Activated T-cell treated with anti-CD3 and anti-CD28 coated beads, Interleukin-2, amount 50 U/mL, for 24 hours (primary cell): ENCODE measurements around the gene CACNA2D3.

Source experiments
- DNase-seq: peaks from one replicate; pipeline ENCODE4 v3.0.0-alpha.2; 2020
- H3K27ac Mint-ChIP-seq: 2 replicates; pipeline ENCODE4 v1.8.0; 2020; ENCODE audit warnings: mild to moderate bottlenecking, mixed read lengths
- H3K27me3 Mint-ChIP-seq: 2 replicates; pipeline ENCODE4 v1.8.0; 2020; ENCODE audit warnings: mixed read lengths
- H3K36me3 Mint-ChIP-seq: 2 replicates; pipeline ENCODE4 v1.8.0; 2020; ENCODE audit warnings: low read depth, mixed read lengths
- H3K4me1 Mint-ChIP-seq: 2 replicates; pipeline ENCODE4 v1.8.0; 2020; ENCODE audit warnings: low read depth, mixed read lengths
- H3K4me3 Mint-ChIP-seq: 2 replicates; pipeline ENCODE4 v1.8.0; 2020; ENCODE audit warnings: mild to moderate bottlenecking, moderate library complexity, mixed read lengths
- H3K9me3 Mint-ChIP-seq: 2 replicates; pipeline ENCODE4 v1.8.0; 2020; ENCODE audit warnings: mixed read lengths

The CACNA2D3 gene

GRCh38 chr3:54321520-54321919 lies 199.2 kb downstream of the CACNA2D3 start:
- H3K27me3 Mint-ChIP-seq, result no peaks in the 10 kb centered on the region
- DNase-seq, result no peak
- H3K36me3 Mint-ChIP-seq, result no peaks in the 10 kb centered on the region
- H3K4me1 Mint-ChIP-seq, result no peaks in the 10 kb centered on the region
- no peaks in the 10 kb centered on the region for H3K9me3 Mint-ChIP-seq
- no peak overlapping the region for H3K4me3 Mint-ChIP-seq
- H3K27ac Mint-ChIP-seq, result no peak overlapping the region

DNA sequence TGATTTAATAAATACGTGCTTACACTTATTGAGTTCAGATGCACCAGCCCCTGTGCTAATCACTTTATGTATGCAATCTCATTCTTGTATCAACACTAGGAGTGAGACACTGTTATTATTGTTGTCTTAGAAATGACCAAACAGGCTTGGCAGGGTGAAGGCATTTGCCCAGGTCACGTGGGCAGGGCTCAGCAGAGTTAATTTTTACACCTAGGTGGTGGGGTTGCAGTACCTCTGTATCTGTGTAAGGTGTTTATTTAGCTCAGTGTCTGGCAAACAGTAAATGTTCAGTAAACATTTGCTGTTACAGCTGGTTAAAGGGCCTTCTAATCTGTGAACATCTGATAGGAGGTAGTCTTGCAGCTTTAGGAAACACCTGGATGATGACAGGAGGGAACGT lies 200.0 kb downstream of the CACNA2D3 start:
- H3K27me3 Mint-ChIP-seq, result no peaks in the 10 kb centered on the region
- no peaks in the 10 kb centered on the region for H3K4me1 Mint-ChIP-seq
- DNase-seq, result no peak
- H3K36me3 Mint-ChIP-seq, result no peaks in the 10 kb centered on the region
- no peaks in the 10 kb centered on the region for H3K9me3 Mint-ChIP-seq
- no peak overlapping the region for H3K4me3 Mint-ChIP-seq
- no peak overlapping the region for H3K27ac Mint-ChIP-seq

DNA sequence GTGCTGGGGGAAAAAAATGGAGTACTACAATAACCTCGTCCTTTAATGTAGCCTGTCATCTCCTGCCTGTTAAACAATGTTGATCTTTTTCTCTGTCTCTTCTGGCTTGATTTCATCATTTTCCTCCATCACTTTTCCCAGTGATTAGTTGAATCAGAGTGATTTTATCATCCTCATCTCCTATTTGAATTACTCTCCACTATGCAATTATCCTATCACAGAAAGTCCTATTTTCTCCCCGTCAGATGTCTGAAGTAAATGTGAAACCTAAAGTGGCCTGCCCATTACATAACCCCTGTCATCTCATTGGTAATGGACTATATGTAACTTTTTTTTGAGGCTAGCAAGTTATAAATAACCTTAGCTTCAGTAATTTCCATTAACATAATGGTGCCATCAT lies 201.8 kb downstream of the CACNA2D3 start:
- Mint-ChIP-seq H3K4me1 (no peaks in the 10 kb centered on the region), H3K27ac (no peak overlapping the region), H3K27me3 (no peaks in the 10 kb centered on the region), H3K36me3 (no peaks in the 10 kb centered on the region), H3K4me3 (no peak overlapping the region), H3K9me3 (no peaks in the 10 kb centered on the region)
- DNase-seq, result no peak

DNA sequence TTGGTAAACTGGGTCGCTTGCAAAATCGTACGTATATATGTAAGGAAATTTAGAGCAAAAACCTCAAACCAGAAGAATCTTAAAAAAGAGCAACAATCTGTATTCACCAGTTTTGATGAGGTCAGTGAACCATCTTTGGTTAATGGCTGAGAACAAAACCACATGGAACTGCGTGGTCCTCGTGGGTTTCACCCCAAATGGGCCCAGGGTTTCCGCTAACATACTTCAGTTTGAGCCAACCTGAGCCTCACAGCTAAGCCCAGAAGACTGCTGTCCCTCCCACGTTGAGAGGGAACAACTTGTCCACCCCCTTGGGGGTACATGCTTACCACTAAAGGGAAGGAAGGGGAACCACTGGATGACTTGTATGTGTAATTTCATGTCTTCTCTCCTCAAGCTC lies 204.6 kb downstream of the CACNA2D3 start:
- no peaks in the 10 kb centered on the region for H3K9me3 Mint-ChIP-seq
- no peaks in the 10 kb centered on the region for H3K4me1 Mint-ChIP-seq
- H3K4me3 Mint-ChIP-seq, result no peak overlapping the region
- no peak overlapping the region for H3K27ac Mint-ChIP-seq
- no peaks in the 10 kb centered on the region for H3K36me3 Mint-ChIP-seq
- peaks cover 3% of the 10 kb centered on the region for H3K27me3 Mint-ChIP-seq
- DNase-seq, result no peak

DNA sequence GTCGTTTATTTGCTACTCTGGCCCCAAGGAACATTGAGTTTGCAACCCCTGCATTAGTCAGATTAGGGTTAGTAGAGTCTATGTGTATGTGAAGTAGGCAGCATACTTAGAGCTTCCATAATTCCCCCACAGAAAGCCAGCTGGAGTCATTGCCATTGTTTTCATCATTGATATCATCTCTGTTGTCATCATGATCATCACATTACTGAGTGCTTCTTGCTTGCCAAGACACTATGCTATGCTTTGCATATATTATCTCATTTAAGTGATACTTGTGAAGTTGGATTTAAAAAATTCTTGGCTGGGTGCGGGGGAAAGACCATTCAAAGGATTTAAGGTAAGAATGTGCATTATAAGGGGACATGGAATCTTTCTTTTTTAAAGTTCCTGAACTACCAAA lies 209.0 kb downstream of the CACNA2D3 start:
- no peak overlapping the region for H3K27ac Mint-ChIP-seq
- DNase-seq, result no peak
- no peak overlapping the region for H3K4me3 Mint-ChIP-seq
- H3K27me3 Mint-ChIP-seq, result peaks cover 5% of the 10 kb centered on the region
- H3K36me3 Mint-ChIP-seq, result no peaks in the 10 kb centered on the region
- no peaks in the 10 kb centered on the region for H3K9me3 Mint-ChIP-seq
- H3K4me1 Mint-ChIP-seq, result no peaks in the 10 kb centered on the region

DNA sequence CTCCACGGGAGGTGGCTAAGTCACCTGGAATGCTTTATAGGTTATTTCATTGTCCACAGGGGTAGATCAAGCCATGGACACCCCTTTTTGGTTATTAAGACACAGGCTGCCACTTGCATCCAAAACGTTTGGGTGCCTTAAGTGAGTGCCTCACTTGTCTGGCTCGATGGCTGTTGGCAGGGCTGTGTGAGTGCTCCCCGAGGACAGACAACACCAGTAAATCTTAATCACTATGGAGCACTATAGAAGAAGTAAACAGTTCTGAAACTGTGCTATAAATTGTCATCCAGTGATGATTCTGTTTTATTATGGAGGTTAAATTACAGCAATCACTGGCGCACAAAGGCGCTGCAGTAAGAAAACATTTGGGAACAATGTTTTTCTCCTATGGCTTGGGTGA lies 215.5 kb downstream of the CACNA2D3 start:
- Mint-ChIP-seq H3K4me1 (no peaks in the 10 kb centered on the region), H3K27ac (no peak overlapping the region), H3K27me3 (peaks cover 3% of the 10 kb centered on the region), H3K9me3 (no peaks in the 10 kb centered on the region), H3K36me3 (no peaks in the 10 kb centered on the region), H3K4me3 (no peak overlapping the region)
- no peak for DNase-seq

- no peak for DNase-seq
- Mint-ChIP-seq H3K4me1 (no peaks in the 10 kb centered on the region), H3K9me3 (no peaks in the 10 kb centered on the region), H3K4me3 (no peak overlapping the region), H3K27me3 (no peaks in the 10 kb centered on the region), H3K27ac (no peak overlapping the region), H3K36me3 (no peaks in the 10 kb centered on the region)
These were observed 217.3 kb downstream of the CACNA2D3 start for GRCh38 chr3:54339608-54340007.

DNA sequence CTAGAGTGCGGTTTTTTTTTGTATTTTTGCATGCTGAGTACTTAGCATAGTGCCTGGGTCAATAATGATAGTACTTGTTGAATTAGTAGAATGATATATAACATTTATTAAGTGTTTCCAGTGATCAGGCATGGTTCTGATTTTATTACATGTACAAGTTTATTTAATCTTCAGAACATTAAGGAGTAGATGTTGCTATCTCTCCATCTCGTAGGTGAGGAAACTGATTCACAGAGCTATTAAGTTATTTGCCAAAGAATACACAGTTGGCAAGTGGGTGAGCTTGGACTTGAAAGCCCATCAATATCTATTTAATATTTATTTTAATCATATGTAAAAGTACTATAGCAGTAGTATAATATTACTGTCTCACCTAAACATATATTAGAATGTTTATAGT lies 219.5 kb downstream of the CACNA2D3 start:
- H3K4me1 Mint-ChIP-seq, result no peaks in the 10 kb centered on the region
- H3K27me3 Mint-ChIP-seq, result no peaks in the 10 kb centered on the region
- H3K4me3 Mint-ChIP-seq, result no peak overlapping the region
- no peak for DNase-seq
- H3K36me3 Mint-ChIP-seq, result no peaks in the 10 kb centered on the region
- H3K27ac Mint-ChIP-seq, result no peak overlapping the region
- no peaks in the 10 kb centered on the region for H3K9me3 Mint-ChIP-seq

GRCh38 chr3:54342676-54343075 lies 220.3 kb downstream of the CACNA2D3 start:
- no peak for DNase-seq
- H3K27ac Mint-ChIP-seq, result no peak overlapping the region
- no peaks in the 10 kb centered on the region for H3K4me1 Mint-ChIP-seq
- H3K9me3 Mint-ChIP-seq, result no peaks in the 10 kb centered on the region
- no peaks in the 10 kb centered on the region for H3K27me3 Mint-ChIP-seq
- no peak overlapping the region for H3K4me3 Mint-ChIP-seq
- no peaks in the 10 kb centered on the region for H3K36me3 Mint-ChIP-seq

DNA sequence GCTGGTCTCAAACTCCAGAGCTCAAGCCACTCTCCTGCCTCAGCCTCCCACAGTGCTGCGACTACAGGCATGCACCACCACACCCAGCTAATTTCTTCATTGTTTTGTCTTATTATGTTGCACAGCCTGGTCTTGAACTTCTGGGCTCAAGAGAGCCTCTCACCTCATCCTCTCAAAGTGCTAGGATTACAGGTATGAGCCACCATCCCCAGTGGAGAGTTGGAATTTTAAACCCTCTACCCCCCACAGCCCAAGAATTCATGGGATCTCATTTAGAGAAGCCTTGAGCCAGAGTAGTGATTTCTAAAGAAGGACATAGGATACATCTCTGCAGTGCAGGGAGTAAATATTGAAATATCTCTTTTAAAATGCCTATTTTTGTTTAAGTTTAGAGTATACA lies 221.1 kb downstream of the CACNA2D3 start:
- no peaks in the 10 kb centered on the region for H3K4me1 Mint-ChIP-seq
- no peaks in the 10 kb centered on the region for H3K36me3 Mint-ChIP-seq
- H3K27ac Mint-ChIP-seq, result no peak overlapping the region
- H3K4me3 Mint-ChIP-seq, result no peak overlapping the region
- no peak for DNase-seq
- no peaks in the 10 kb centered on the region for H3K27me3 Mint-ChIP-seq
- no peaks in the 10 kb centered on the region for H3K9me3 Mint-ChIP-seq

DNA sequence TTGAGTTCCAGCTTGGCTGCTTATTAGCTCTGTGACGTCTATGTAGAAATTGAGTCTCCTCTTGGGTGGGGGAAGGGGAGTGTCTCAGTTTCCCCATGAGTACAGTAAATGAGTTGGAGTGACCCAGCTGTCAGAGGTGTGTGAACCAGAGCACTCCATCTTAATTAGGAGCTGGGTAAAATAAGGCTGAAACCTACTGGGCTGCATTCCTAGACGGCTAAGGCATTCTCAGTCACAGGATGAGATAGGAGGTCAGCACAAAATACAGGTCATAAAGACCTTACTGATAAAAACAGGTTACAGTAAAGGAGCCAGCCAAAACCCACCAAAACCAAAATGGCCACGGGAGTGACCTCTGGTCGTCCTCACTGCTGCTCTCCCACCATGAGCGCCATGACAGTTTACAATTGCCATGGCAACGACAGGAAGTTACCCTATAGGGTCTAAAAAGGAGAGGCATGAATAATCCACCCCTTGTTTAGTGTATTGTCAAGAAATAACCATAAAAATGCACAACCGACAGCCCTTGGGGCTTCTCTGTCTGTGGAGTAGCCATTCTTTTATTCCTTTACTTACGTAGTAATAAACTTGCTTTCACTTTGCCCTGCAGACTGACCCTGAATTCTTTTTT lies 222.4 kb downstream of the CACNA2D3 start:
- no peak for DNase-seq
- no peaks in the 10 kb centered on the region for H3K4me1 Mint-ChIP-seq
- H3K4me3 Mint-ChIP-seq, result no peak overlapping the region
- no peaks in the 10 kb centered on the region for H3K36me3 Mint-ChIP-seq
- H3K27ac Mint-ChIP-seq, result no peak overlapping the region
- H3K27me3 Mint-ChIP-seq, result no peaks in the 10 kb centered on the region
- H3K9me3 Mint-ChIP-seq, result no peaks in the 10 kb centered on the region

- Mint-ChIP-seq H3K4me1 (no peaks in the 10 kb centered on the region), H3K36me3 (no peaks in the 10 kb centered on the region)
These were observed 223.6 kb downstream of the CACNA2D3 start for GRCh38 chr3:54345847-54346375.

DNA sequence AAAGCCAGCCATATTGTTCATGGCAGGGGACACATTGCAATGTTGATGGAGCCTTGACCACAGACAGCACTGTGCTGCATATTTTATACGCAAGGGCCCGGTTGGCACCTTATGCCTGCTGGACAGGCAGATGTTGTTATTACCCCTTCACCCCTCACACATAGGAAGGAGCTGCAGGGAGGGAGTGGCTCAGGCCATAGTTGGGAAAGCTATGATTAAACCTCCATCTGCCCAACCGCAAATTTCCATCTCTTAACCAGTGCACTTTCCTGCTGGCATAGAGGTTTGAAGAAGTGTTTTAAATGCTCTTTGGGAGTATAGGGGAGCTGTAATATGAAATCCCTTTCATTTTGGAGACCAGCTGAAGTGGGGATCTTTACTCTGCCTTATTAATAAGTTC lies 224.7 kb downstream of the CACNA2D3 start:
- H3K4me3 Mint-ChIP-seq, result no peak overlapping the region
- DNase-seq, result no peak
- H3K4me1 Mint-ChIP-seq, result no peaks in the 10 kb centered on the region
- H3K27me3 Mint-ChIP-seq, result no peaks in the 10 kb centered on the region
- H3K9me3 Mint-ChIP-seq, result no peaks in the 10 kb centered on the region
- H3K27ac Mint-ChIP-seq, result no peak overlapping the region
- H3K36me3 Mint-ChIP-seq, result no peaks in the 10 kb centered on the region

More at GRCh38 chr3:54345847-54346375, 223.6 kb downstream of the CACNA2D3 start:
- H3K27me3 Mint-ChIP-seq, result no peaks in the 10 kb centered on the region
- no peak overlapping the region for H3K27ac Mint-ChIP-seq
- no peaks in the 10 kb centered on the region for H3K9me3 Mint-ChIP-seq
- no peak overlapping the region for H3K4me3 Mint-ChIP-seq
- no peak for DNase-seq

GRCh38 chr3:54347933-54348332 lies 225.6 kb downstream of the CACNA2D3 start:
- Mint-ChIP-seq H3K27ac (no peak overlapping the region), H3K36me3 (no peaks in the 10 kb centered on the region), H3K4me1 (no peaks in the 10 kb centered on the region), H3K9me3 (no peaks in the 10 kb centered on the region), H3K27me3 (no peaks in the 10 kb centered on the region), H3K4me3 (no peak overlapping the region)
- DNase-seq, result no peak

DNA sequence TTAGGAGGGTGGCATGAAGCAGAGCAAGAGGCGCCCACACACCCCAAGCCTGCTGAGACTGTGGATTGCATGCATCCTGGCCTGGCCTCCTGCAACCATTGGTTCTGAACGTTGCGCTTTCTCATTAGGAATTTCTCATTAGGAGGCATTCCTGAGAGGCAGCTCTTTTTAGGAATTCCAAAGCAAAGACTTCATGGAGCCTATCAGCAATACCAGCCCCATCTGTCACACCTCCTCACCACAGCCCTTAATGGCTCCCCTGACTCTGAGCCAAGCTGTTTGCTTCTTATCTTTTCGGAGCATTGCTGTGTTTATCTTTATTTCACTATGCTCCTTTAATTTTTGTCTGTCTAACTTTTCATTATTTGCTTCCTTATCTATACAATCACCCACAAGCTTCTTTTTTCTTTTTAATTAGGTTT lies 226.9 kb downstream of the CACNA2D3 start:
- no peaks in the 10 kb centered on the region for H3K36me3 Mint-ChIP-seq
- H3K4me3 Mint-ChIP-seq, result no peak overlapping the region
- H3K4me1 Mint-ChIP-seq, result no peaks in the 10 kb centered on the region
- H3K9me3 Mint-ChIP-seq, result no peaks in the 10 kb centered on the region
- no peak overlapping the region for H3K27ac Mint-ChIP-seq
- H3K27me3 Mint-ChIP-seq, result no peaks in the 10 kb centered on the region
- no peak for DNase-seq

- Mint-ChIP-seq H3K27me3 (no peaks in the 10 kb centered on the region), H3K4me3 (no peak overlapping the region), H3K27ac (no peak overlapping the region), H3K36me3 (no peaks in the 10 kb centered on the region), H3K9me3 (no peaks in the 10 kb centered on the region), H3K4me1 (no peaks in the 10 kb centered on the region)
- DNase-seq, result no peak
These were observed 227.3 kb downstream of the CACNA2D3 start for GRCh38 chr3:54349691-54350090.
